NOMO-1 treated with DMSO at 0.1 percent for 48 hours (cell line): ENCODE measurements around the gene TBC1D3B.
A peak's percentile ranks its signal among the peaks of the same experiment; 100 is the strongest.
"Not testable (repeated sequence)": the region's sequence is repeated elsewhere in the genome, so short reads cannot be mapped to it uniquely, and the experiment has no call there.

Experiments used
- DNase-seq: peaks from one replicate; lab custom pipeline; 2025; ENCODE audit not compliant: unreplicated experiment; lab: John Stamatoyannopoulos, UW

The TBC1D3B gene

DNA sequence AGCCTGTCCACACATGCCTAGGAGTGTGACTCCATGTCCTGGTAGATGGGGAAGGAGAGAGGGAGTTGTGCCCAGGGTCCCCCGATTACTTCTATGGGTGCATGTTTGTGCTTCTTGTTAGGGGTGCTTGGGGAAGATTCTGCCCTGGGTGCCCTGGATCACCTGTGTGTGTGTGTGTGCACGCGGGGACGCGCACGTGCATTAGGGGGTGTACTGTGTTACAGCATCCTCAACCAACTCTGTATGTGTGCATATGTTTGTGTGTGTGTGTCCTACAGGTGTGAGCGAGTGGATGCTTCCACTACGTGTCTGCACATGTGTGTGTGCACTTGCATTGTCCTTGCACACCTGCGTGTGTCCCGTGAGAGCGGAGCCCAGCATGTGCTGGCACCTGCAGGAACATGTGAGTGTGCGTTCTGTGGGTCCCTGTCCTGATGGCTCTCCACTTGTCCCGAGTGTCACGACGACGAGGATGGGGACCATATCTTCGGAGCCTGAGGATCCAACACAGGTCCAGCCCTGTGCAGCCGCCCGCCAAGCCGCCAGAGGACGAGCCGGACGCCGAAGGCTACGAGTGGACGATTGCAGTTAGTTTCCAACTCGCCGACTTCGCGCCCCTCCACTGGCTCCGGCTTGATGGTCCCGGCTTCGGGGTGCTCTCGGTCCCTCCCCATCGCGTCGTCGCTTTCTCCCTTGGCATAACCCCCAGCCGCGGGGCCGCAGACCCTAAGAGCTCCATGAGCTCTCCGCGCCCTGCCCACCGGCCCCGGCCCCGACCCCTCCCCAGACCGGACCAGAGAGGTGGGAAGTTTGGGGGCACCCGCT, 6.0 kb upstream of the TBC1D3B start:
- DNase-seq, result no peak

GRCh38 chr17:36181446-36182175, 5.2 kb upstream of the TBC1D3B start:
- DNase-seq, result not testable (repeated sequence)

DNA sequence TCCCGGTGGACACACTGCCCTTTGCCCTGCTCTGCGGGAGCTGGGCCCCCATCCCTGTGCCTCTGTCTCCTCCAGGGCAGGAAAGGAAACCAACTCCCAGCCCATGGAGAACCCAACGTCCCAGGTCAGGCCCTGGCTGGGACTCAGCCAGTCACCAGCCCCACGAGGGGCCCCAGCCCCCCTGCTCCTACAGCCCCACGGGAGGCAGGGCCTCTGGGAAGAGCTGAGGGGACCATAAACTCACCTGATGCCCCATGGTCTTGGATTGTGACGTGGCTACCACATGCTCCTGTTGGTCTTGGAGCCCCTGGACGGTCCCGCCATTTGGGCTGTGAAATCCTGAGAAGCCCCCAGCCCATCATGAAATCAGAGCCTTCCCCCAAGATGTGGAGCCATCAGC, 7.6 kb downstream of the TBC1D3B start:
- DNase-seq, result not testable (repeated sequence)

DNA sequence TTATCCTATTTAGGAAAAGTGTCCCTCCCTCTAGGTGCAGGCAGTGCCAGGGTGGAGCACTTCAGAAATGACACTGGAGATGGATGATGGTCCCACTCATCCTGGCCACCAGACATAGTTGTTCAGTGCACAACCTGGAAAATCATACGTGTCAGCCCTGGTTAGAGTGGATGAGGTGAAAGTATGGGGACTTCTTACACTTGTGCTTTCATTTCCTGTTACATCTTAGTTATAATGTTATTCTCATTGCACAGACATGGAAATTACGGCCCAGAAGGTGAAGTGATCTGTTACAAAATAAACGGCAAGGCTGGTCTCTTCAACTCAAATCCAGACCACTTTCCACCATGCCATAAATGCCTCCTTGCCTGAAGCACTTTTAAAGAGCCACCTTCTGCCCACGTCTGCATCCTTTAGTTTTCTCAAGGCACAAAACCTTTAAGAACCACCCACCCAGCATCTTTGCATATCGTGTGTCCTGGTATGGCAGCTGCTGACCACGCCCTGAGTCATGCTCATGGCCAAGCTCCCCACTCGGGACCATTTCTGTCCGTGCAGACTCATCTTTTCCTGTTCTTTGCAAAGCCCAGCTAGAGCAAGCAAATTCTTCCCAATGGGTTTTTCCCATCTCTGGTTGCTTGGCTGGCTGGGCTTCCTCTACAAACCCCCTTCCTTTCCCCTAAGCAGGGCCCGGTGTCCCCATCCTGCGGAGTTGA, 22.4 kb downstream of the TBC1D3B start:
- DNase-seq, result peak; percentile 70

- no peak for DNase-seq
Observed at GRCh38 chr17:36152639-36153120, 23.8 kb downstream of the TBC1D3B start.

DNA sequence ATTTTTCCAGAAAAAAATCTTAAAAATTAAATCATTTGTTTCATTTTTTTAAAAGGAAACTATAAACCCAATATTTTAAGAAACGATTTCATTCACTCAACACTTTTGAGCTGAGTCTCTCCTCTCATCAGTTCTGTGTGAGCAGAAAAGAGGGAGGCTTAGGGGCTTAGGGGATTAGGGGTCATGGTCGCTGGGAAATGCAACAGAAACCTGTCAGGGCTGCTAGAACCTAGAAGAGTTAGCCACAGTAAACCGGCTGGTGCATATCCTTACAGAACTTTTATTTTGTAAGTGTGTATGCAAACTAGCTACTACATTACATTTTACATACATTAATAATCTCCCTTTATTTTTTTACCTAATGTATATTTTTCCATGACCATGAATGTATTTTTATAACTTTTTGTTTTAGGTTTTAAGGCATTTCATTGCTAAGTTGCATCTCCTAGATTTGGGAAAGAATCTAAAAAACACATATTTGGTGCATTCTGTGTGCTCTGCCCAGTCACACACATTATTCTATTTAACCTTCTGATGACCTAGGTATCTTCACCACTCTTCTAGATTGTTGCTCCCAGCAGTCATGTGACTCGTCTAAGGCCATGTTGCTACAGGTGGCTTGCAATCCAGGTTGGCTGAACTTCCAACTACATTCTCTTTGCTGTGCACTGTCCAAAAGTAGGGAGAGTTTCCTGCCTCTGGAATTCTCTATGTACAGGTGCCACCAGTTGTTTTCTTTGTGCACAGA, 24.4 kb downstream of the TBC1D3B start:
- DNase-seq, result no peak

DNA sequence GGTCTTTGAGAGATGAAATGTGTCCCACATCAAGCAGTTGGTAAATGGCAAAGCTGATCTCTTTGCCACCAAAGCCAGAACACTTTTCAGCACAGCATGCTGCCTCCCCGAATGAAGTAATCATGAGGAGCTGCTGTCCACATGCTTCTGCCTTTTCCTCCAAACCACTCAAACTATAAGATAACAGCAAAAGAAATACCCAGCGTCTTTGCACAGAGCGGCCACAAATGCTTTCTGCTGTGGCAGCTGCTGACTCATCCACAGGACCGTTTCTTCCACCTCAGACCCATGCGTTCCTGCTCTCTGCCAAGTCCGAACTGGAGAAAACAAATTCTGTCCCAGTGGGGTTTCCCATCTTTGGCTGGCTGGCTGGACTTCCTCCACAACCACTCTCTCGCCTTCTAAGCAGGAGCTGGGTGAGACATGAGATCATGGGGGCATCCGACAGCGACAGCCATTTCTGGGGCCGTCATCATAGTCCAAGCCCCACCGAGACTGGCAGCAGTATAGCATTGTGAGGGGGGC, 27.1 kb downstream of the TBC1D3B start:
- peak; percentile 60 for DNase-seq

- DNase-seq, result peak; percentile 84
Observed at GRCh38 chr17:36148559-36149295, 27.7 kb downstream of the TBC1D3B start.

DNA sequence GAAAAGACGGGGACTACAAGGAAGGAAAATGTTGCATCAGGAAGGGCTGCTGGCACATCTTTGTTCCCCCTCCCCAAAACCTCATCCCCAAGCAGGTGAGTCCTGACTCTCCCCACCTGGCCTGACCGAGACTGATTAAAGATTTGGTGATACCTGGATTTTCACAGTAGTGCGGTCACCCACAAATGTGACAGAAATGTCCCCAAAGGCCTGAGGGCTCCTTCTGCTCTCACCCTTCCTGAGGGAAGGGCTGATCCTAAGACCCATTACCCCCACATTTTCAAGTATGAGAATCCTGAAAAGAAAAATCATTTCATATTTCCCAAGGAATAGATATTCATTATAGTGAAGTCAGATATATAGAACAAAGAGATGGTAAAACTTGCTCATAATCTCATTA, 28.8 kb downstream of the TBC1D3B start:
- DNase-seq, result no peak

DNA sequence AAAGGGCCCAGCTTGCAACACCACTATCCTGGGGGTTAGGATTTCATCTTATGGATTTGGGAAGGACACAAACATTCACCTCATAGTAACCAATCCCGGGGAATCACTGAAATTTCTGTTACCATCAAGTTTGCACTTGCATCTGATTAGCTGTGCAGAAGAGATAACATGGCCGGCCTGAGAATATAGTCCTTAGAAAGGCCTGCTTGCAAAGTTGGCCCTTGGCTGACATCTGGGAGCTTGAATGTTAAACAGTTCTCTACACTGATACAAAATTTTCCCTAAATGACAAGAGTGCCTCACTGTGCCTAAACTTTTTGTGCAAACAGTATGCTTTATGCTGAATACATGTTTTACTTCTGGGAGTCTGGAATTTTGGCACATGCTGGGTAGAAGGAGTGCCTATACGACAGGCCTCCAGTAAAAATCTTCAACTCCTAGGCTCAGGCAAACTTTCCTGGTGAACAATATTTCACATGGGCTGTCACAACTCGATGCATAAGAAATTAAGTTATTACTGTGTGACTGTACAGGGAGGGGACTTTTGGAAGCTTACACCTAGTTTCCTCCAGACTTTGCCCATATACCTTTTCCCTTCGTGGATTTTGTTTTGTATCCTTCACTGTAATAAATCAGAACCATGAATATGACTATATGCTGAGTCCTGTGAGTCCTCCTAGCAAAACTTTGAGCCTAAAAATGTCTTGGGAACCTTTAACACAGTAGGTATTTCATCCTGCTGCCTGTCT, 31.3 kb downstream of the TBC1D3B start:
- no peak for DNase-seq

DNA sequence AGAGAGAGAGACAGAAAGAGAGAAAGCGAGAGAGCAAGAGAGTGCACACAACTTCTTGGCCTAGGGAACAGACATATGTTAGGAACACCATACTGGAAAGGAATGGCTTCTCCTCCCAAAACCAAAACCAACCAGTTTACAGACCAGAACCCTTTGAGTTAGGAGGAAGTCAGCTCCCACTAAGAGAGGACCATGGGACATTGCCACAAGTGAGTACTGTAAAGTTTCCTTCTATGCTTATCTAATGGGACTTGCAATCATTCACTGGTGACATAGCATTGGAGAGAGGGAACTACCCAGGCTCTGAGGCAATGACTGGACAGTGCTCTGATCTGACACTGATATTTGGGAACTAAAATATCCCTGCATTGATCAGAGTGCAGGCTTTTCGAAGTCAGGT, 32.4 kb downstream of the TBC1D3B start:
- DNase-seq, result no peak

DNA sequence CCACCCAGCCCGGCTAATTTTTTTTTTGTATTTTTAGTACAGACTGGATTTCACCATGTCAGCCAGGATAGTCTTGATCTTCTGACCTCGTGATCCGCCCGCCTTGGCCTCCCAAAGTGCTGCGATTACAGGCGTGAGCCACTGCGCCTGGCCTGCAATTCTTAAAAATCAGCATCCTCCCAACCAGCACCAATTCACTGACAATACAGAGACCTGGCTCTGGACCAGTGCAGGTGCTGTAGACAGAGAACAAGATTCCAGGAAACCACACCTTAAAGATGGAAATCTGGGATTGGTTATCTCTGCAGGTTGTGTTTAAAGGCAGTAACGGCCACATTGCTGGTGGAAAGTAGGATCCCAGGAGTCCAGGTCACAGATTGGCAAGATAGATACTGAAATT, 33.6 kb downstream of the TBC1D3B start:
- DNase-seq, result no peak

- no peak for DNase-seq
Observed at GRCh38 chr17:36142235-36142634, 34.2 kb downstream of the TBC1D3B start.

DNA sequence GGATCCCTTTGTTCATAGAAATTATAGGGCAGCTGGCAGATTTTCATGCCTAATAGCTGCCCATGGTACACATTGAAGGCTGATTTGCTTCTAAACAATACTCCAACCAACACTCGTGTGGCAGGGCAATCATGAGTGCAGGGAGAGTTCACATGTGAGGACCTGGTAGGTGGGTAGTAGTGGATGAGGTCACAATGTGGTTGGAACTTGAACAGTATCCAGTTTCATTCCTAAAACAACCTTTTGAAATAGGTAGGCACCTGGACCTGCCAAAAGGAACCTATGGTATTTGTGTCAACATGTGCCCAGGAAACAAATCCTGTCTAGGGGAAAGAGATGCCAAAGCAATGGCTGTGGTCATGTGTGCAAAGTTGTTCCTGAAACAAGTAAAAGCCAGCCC, 40.0 kb downstream of the TBC1D3B start:
- DNase-seq, result no peak

DNA sequence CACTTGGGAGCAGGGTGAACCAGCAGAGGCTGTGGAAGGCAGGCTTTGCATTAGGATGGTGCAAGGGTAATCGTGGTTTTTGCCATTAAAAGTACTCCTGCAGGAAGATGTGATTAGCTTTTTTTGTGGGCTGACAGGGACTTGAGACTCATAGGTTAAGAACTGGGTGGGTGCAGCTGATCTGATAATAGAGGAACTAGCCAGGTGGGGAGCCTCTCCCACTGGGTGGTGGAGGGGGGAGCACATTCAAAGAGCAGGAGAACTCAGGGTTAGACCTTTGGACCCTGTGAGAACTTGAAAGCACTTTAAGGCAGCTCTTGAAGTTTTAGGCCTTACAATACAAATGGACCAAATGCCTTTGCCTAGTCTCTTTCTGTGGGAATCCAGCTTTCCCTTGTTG, 40.4 kb downstream of the TBC1D3B start:
- peak; percentile 46 for DNase-seq

- DNase-seq, result peak; percentile 77
Observed at GRCh38 chr17:36135465-36135864, 41.0 kb downstream of the TBC1D3B start.

GRCh38 chr17:36133602-36134236, 42.7 kb downstream of the TBC1D3B start:
- DNase-seq, result no peak

DNA sequence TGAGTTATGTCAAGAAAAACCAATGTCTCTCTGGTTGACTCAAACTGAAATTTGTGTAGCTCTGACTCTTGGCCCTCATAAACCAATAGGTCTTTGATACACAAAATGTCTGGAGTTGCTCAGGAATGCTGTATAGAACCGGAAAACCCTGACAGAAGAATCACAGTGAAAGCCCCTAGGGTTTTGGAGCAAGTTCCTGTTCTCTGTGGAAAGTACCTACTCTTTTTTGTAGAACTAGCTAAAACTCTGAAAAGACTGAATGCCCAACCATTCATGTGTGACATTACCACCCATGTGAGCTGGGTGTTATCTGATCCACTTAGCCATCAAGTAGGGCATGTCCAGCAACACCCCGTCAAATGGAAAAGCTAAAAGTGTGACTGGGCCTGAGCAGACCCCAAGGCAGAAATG, 44.0 kb downstream of the TBC1D3B start:
- DNase-seq, result no peak

DNA sequence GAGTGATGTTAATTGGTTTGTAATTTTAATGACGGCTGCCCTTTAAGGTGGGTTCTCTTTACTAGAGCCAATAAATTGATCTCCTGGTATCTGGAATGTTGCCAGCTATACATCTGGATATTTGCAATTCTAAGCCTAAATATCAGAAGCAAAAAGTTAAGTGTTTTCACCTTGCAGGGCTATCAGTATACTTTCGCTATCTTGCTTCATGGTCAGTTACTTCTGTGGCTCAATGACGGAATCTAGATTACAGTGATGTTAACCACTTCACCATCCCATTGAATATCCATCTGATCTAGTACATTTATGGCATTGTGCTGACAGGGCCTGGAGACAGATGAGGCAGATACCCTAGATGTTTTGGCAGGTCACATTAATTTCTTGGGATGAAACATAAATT, 44.5 kb downstream of the TBC1D3B start:
- no peak for DNase-seq
